Adrenal gland (tissue), 5 donors: Measurements from ENCODE around the gene LUC7L.

Source experiments
- CTCF ChIP-seq, 6 experiments: fragments of 450-650 bp in 4 of 6; fragments of 200-600 bp in 2 of 6; sonication (generic) in 1 of 6; IDR thresholded peaks; 1 replicate in 5 of 6; 2 replicates in 1 of 6; pipeline versions ENCODE4 v1.5.1 to v1.8.0; 2016 to 2021; ENCODE audit warnings: antibody characterized with exemption in 6 of 6, mild to moderate bottlenecking in 2 of 6, moderate library complexity in 1 of 6
- POLR2A ChIP-seq, 2 donors: fragments of 450-650 bp; IDR thresholded peaks; one replicate each; pipeline ENCODE4 v1.6.1; 2017; ENCODE audit warnings: antibody characterized with exemption in 2 of 2, mild to moderate bottlenecking in 2 of 2, moderate library complexity in 1 of 2
- donor health status: DM: no; HTN: no; CAD: no.

GRCh38 chr16:178668-179015, 50.6 kb downstream of the LUC7L start:
- TF ChIP-seq CTCF (IDR thresholded peaks at IDR 0.05), result no peak
- no peak for TF ChIP-seq POLR2A (IDR thresholded peaks at IDR 0.05)
